Neutrophil (primary cell): Measurements from ENCODE around the gene VAV3.
A peak's percentile ranks its signal among the peaks of the same experiment; 100 is the strongest.

Experiments
- H3K27ac ChIP-seq: fragments of 200-600 bp; sonication (generic); 2 replicates; pipeline ENCODE4 v1.5.1; 2016; ENCODE audit warnings: mild to moderate bottlenecking, moderate library complexity
- H3K27me3 ChIP-seq: fragments of 200-600 bp; sonication (generic); 2 replicates; pipeline ENCODE4 v1.6.0; 2016; ENCODE audit warnings: mild to moderate bottlenecking
- H3K36me3 ChIP-seq: fragments of 200-600 bp; sonication (generic); 2 replicates; pipeline ENCODE4 v1.5.1; 2017
- H3K4me1 ChIP-seq, 2 experiments: fragments of 200-600 bp in 1 of 2; sonication (generic) in 1 of 2; 1 replicate in 1 of 2; 2 replicates in 1 of 2; pipeline versions ENCODE4 v1.5.1 to v1.6.1; 2013 to 2016; ENCODE audit warnings: low read depth in 1 of 2, low read length in 1 of 2, mild to moderate bottlenecking in 1 of 2, moderate library complexity in 1 of 2; ENCODE audit not compliant: control insufficient read depth in 1 of 2, insufficient read depth in 1 of 2
- H3K4me3 ChIP-seq, 2 experiments: fragments of 200-600 bp in 1 of 2; sonication (generic) in 1 of 2; 1 replicate in 1 of 2; 2 replicates in 1 of 2; pipeline ENCODE4 v1.5.1; 2013 to 2016; ENCODE audit warnings: low read depth in 1 of 2, low read length in 1 of 2, mild to moderate bottlenecking in 1 of 2, moderate library complexity in 1 of 2
- H3K9me3 ChIP-seq: fragments of 200-600 bp; sonication (generic); 2 replicates; pipeline ENCODE4 v1.5.1; 2016
- CTCF ChIP-seq: fragments of 200-600 bp; sonication (generic); IDR thresholded peaks from 2 replicates; pipeline ENCODE4 v1.5.1; 2016; ENCODE audit warnings: antibody characterized with exemption

VAV3 gene

GRCh38 chr1:107941123-107941522 lies 23.9 kb downstream of the VAV3 start:
- H3K27me3 ChIP-seq: no peaks in the 10 kb centered on the region
- TF ChIP-seq CTCF: no peak
- H3K27ac ChIP-seq: peak overlapping the region; percentile 92
- peaks cover 76 to 81% of the 10 kb centered on the region in 2 experiments for H3K4me1 ChIP-seq
- peak overlapping the region; percentile 48 to 53 for H3K4me3 ChIP-seq
- H3K36me3 ChIP-seq: no peaks in the 10 kb centered on the region
- H3K9me3 ChIP-seq: no peaks in the 10 kb centered on the region

GRCh38 chr1:107940701-107941100 lies 24.3 kb downstream of the VAV3 start:
- no peaks in the 10 kb centered on the region for H3K27me3 ChIP-seq
- peaks cover 80 to 85% of the 10 kb centered on the region in 2 experiments for H3K4me1 ChIP-seq
- no peak for TF ChIP-seq CTCF
- H3K4me3 ChIP-seq: peak overlapping the region; percentile 48 to 53
- H3K36me3 ChIP-seq: no peaks in the 10 kb centered on the region
- H3K9me3 ChIP-seq: no peaks in the 10 kb centered on the region
- H3K27ac ChIP-seq: peak overlapping the region; percentile 92

GRCh38 chr1:107940017-107940577 lies 24.9 kb downstream of the VAV3 start:
- H3K27ac ChIP-seq: peak overlapping the region; percentile 92

GRCh38 chr1:107939256-107939655 lies 25.7 kb downstream of the VAV3 start:
- Histone ChIP-seq H3K27ac (peak overlapping the region; percentile 92), H3K27me3 (no peaks in the 10 kb centered on the region), H3K9me3 (no peaks in the 10 kb centered on the region), H3K4me3 (no peak overlapping the region), H3K4me1 (peaks cover 94 to 100% of the 10 kb centered on the region in 2 experiments), H3K36me3 (no peaks in the 10 kb centered on the region)
- no peak for TF ChIP-seq CTCF

More at GRCh38 chr1:107940017-107940577, 24.9 kb downstream of the VAV3 start:
- Histone ChIP-seq H3K4me1 (peaks cover 86 to 91% of the 10 kb centered on the region in 2 experiments), H3K9me3 (no peaks in the 10 kb centered on the region), H3K36me3 (no peaks in the 10 kb centered on the region), H3K27me3 (no peaks in the 10 kb centered on the region), H3K4me3 (peak overlapping the region; percentile 48 to 53)
- TF ChIP-seq CTCF: no peak

GRCh38 chr1:107936498-107937481 lies 28.2 kb downstream of the VAV3 start:
- no peak for TF ChIP-seq CTCF
- Histone ChIP-seq H3K9me3 (no peaks in the 10 kb centered on the region), H3K36me3 (no peaks in the 10 kb centered on the region), H3K27ac (peak overlapping the region; percentile 92), H3K4me3 (peak overlapping the region; percentile 43 to 52), H3K27me3 (no peaks in the 10 kb centered on the region), H3K4me1 (peaks cover 83 to 86% of the 10 kb centered on the region in 2 experiments)
